Fibroblast of skin of back (primary cell): Measurements from ENCODE around the gene AARS2.

Source experiments
- DNase-seq: peaks from one replicate; pipeline ENCODE4 v3.0.0-alpha.2; 2013

The AARS2 gene

GRCh38 chr6:44275749-44276648, 37.1 kb downstream of the AARS2 start:
- no peak for DNase-seq

- DNase-seq = no peak
Observed at GRCh38 chr6:44275271-44275748, 37.8 kb downstream of the AARS2 start.

- DNase-seq = no peak
Observed at GRCh38 chr6:44273617-44274016, 39.5 kb downstream of the AARS2 start.

GRCh38 chr6:44272999-44273566, 40.1 kb downstream of the AARS2 start:
- no peak for DNase-seq

DNA sequence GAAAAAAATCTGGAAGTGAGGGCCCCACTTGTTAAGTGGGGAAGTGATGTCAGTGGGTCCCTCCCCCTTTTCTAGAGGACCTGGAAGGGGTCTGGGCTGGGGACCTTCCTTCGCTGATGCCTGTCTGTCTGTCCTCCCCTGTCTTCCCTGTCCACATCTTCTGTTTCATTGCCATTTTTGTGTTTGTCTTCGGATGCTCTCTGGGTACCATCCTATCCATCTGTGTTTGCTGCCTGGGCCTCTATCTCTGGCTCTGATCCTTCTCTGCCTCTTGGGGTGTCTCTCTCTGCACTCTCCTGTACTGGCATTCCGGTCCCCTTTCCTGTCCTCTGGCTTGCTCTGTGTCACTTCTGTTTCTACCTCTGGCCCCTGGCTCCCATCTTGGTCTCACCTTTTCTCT, 40.6 kb downstream of the AARS2 start:
- DNase-seq = no peak

GRCh38 chr6:44271914-44272313, 41.2 kb downstream of the AARS2 start:
- DNase-seq = no peak

DNA sequence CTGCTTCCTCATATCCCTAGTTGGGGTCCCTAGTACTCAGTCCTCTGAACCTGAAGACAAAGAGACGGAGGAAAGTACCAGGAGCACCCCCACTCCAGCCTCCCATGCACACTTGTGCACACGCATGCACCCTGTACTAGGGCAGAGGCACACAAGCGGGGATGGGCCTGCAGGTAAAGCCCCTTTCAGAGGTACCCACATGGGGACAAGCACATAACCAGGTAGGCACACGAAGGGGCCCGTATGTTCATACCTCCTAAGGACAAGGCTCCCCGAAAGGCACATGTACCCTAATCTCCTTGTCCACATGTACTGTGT, 41.8 kb downstream of the AARS2 start:
- no peak for DNase-seq

DNA sequence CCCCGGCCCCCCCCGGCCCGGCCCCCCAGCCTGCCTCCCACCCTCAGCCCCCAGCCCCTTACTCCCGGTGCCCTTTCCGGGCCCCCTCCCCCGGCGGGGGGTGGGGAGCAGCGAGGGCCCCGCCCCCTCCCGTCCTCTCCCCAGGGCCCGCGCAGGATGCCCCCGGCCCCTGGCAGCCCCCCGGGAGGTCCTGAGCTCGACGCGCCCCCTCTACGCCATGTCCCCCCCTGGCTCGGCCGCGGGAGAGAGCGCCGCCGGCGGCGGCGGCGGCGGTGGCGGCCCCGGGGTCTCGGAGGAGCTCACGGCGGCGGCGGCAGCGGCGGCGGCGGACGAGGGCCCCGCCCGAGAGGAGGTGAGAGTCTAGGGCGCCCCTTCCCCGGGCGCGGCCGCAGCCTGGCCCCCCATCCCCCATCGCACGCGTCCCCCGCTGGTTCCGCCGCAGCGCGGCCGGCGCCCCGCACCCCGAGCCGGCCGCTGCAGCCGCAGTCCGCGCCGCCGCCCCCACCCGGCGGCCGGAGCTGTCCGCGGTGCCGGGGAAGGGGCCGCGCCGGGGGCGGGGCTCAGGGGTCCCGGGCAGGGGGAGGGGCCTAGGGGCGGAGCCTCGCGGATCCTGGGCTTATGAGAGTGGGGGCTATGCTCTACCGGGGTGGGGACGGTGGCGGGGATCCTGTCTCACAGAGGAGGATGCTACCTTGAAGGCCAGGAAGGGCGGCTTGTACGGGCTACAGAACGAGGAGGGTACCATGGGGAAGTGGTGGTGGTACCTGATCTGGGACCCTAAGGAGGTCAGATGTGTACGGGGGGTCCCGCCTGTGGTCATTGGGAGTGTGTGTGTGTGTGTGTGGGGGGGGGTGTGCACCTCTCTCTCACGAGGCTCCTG, 42.4 kb downstream of the AARS2 start:
- no peak for DNase-seq

DNA sequence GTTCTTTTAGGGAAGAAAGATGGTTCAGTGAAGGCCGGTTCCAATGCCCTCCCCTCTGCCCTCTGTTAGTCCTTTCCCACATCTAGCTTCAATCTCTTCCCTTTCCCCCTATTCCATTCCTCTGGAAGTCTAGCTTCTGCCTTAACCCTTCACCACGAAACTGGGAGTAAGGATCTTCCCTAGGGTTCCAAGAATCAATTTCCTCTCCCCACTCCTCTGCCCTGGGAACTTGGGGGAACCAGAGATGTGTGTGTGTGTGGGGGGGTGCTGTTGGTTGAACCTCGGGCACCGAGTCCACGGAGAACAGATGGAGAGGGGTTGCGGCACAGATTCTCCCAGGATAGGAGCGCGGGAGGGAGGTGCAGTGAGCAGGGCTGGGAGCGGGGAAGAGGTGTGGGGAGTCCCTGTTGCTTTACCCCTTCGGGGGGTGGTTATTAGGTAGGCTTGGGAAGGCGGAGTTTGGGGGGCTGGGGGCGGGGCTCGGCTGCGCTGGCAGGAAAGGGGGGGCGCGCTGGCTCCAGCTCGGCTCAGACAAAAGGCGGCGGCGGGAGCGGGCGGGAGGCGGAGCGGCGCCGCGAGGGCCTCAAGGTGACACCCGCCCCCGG, 43.1 kb downstream of the AARS2 start, which contains the start of gene TMEM151B:
TMEM151B (plus strand) TSS at position 530 of the 605 bp plus-strand sequence. CDS start 293 bp downstream, outside the sequence.
- no peak for DNase-seq

DNA sequence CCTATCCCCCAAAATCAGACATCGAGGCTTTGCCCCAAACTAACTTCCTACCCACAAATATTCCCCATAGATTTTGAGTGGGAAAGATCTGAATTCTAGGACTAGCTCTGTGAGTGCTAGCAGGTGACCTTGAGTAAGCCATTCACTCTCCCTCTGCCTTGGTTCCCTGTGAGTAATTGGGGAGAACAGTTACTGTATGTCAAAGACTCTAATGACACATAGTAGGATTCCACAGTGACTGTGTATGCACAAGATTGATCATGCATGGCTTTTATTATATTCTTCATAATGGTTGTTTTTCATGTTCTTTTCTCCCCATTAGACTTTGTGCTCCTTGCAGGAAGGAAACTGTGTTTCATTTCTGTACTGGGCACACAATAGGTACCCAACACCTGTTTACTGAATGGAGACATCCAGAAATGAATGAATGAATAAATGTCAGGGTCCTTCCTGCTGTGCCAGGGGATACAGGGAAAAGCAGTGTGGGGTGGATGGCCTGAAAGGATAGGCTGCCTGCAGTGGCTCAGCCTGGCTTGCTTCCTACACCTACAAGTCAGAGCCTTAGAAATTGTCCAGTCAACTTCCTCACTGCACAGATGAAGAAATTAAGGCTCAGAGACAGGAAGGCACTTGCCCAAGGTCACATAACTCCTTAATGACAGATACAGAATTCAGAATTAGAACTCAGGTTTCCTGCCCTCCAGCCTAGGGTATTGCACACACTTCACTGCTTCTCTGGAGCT, 43.8 kb downstream of the AARS2 start:
- no peak for DNase-seq

DNA sequence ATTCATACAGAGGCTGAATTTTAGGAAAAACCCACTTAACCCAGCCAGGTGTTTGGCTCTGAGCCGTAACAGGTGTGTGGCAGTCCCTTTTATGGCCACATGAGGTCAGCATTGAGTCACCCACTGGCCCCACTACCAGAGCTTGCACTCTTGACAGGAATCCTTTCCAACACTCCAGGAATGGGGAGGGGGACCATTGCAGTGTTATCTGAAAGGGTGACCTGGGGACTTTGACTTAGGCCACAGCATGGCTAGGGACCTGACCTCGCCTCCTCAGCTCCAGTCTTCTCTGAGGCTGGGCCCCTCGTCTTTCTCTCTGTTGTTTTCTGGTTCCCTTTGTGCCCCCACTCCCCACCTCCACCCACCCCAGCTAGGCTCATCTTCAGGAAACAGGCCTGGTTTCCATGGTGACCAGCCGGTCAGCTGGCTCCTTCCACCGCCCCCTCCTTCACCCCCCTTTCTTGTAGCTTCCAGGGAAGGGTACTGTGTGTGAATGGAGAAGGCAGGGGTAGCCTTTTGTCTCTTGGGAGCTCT, 45.0 kb downstream of the AARS2 start:
- DNase-seq = peak; percentile 21

DNA sequence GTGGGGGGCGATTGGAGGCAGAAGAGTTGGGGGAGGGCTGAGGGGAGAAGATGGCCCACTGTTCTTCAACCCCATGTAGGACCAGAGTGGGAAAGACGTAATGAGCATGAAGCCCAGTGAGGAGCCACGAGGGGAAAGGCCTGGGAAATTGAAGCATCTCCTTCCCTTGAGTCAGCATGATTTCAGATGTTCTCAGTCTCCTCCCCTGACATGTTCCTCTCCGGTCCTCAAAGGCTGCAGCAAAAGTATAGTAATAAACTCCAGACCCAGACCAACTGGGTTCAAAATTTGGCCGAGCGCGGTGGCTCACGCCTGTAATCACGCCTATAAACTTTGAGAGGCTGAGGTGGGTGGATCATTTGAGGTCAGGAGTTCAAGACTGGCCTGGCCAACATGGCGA, 45.9 kb downstream of the AARS2 start:
- no peak for DNase-seq

GRCh38 chr6:44266347-44266746, 46.8 kb downstream of the AARS2 start:
- DNase-seq = no peak

GRCh38 chr6:44265722-44266233, 47.4 kb downstream of the AARS2 start:
- no peak for DNase-seq

GRCh38 chr6:44265007-44265721, 48.0 kb downstream of the AARS2 start, which contains the start of gene NFKBIE:
NFKBIE (minus strand) TSS chr6:44265551; CDS start chr6:44265346, 205 bp downstream.
- DNase-seq = peak; percentile 88

DNA sequence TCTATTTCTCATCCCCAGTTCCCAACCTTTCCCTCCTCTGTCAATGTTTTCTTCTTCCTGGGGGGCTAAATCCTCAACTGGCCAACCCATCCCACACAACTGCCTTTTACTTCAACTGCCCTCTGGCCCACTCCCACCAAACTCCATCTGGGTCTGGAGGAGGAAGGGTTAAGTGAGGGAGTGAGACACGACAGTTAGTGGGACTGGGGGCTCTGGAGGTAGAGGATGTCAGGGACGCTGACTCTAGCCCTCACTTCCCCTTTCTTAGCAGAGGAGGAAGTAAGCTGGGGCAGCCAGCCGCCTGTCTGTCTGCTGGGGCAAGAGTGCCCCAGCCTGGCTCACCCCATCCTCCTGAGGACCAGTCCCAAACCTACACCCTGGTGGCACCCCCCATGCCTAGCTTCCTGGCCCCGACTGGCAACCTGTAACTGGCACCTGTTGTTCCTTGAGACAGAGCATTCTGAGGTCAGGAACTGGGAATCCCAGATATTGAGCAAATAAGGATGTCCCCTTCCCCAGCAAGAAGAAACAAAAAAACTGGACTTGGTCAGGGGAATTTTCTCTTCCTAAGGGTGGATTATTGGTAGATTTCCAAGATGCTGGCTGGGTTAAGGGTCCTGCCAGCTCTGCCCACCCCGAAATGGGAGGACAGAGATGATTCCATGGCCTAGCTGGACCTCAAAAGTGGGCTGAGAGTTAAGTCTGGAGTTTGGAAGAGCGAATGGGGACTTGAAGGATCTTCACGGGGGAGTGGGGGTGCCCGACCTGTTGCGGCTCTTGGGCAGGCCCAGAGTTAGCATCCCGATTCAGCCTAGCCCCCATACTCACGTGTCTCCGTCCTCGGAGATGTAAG, 48.8 kb downstream of the AARS2 start:
- DNase-seq = no peak

- no peak for DNase-seq
Observed at GRCh38 chr6:44263354-44264100, 49.6 kb downstream of the AARS2 start.

- DNase-seq = no peak
Observed at GRCh38 chr6:44262467-44263353, 50.4 kb downstream of the AARS2 start.
